Right renal pelvis (tissue), 4 donors: ENCODE measurements around the gene SECISBP2. TPM values are rescaled to one million over a fixed set of nuclear protein-coding genes. Genes with fewer than 3 reads are reported as not detected.
"Not testable (repeated sequence)": the region's sequence is repeated elsewhere in the genome, so short reads cannot be mapped to it uniquely, and the experiment has no call there.

Experiments used
- DNase-seq, 4 donors: peaks; one replicate each; pipeline ENCODE4 v3.0.0-alpha.2; 2013; ENCODE audit warnings: low read depth in 4 of 4, low spot score in 3 of 4, missing footprints in 1 of 4
- polyA plus RNA-seq, 4 donors: library from polyadenylated mRNA; unstranded; fragments of 120-200 nt; gene quantifications; one replicate each; pipeline ENCODE4 v1.2.1, GENCODE V29; 2013; ENCODE audit not compliant: insufficient read length in 4 of 4

The SECISBP2 gene
- polyA plus RNA-seq, 4 donors, result 55.9 to 77.6 (median 72.4) TPM

- DNase-seq, result no peak
Observed at GRCh38 chr9:89363311-89363670, 45.0 kb downstream of the SECISBP2 start.

- DNase-seq, result no peak
Observed at GRCh38 chr9:89363921-89364665, 45.8 kb downstream of the SECISBP2 start.

GRCh38 chr9:89364666-89365531 is 46.6 kb downstream of the SECISBP2 start:
- DNase-seq, result no peak

- DNase-seq, result no peak
Observed at GRCh38 chr9:89365532-89365912, 47.2 kb downstream of the SECISBP2 start.

GRCh38 chr9:89366711-89367110 is 48.4 kb downstream of the SECISBP2 start:
- DNase-seq, result no peak

GRCh38 chr9:89367281-89367680 is 49.0 kb downstream of the SECISBP2 start:
- no peak for DNase-seq

- no peak for DNase-seq
Observed at GRCh38 chr9:89367726-89368437, 49.6 kb downstream of the SECISBP2 start.

GRCh38 chr9:89368550-89368949 is 50.2 kb downstream of the SECISBP2 start:
- no peak for DNase-seq

GRCh38 chr9:89368978-89369377 is 50.7 kb downstream of the SECISBP2 start:
- DNase-seq, result no peak

- DNase-seq, result no peak
Observed at GRCh38 chr9:89370593-89370992, 52.3 kb downstream of the SECISBP2 start.

- DNase-seq, result not testable (repeated sequence)
Observed at GRCh38 chr9:89371791-89372190, 53.5 kb downstream of the SECISBP2 start.

- no peak for DNase-seq
Observed at GRCh38 chr9:89372230-89372816, 54.0 kb downstream of the SECISBP2 start.

GRCh38 chr9:89372979-89373378 is 54.7 kb downstream of the SECISBP2 start:
- DNase-seq, result no peak

GRCh38 chr9:89374176-89374575 is 55.9 kb downstream of the SECISBP2 start:
- no peak for DNase-seq

GRCh38 chr9:89375191-89375760 is 57.0 kb downstream of the SECISBP2 start:
- peak; percentile 18 to 30 (median 28) for DNase-seq

- DNase-seq, result no peak
Observed at GRCh38 chr9:89376286-89376685, 58.0 kb downstream of the SECISBP2 start.

- DNase-seq, result no peak
Observed at GRCh38 chr9:89376741-89377351, 58.5 kb downstream of the SECISBP2 start.

GRCh38 chr9:89377411-89377810 is 59.1 kb downstream of the SECISBP2 start:
- DNase-seq, result no peak

- no peak for DNase-seq
Observed at GRCh38 chr9:89378541-89378940, 60.2 kb downstream of the SECISBP2 start.

- no peak for DNase-seq
Observed at GRCh38 chr9:89379031-89379430, 60.7 kb downstream of the SECISBP2 start.
